Tibial artery (tissue), 4 donors: ENCODE data around the gene SMU1.

Experiments
- DNase-seq, 2 donors: peaks; one replicate each; pipeline ENCODE4 v3.0.0-alpha.2; 2019
- H3K27ac ChIP-seq, 2 donors: fragments of 200-600 bp; sonication (generic) in 1 of 2; 1 replicate in 1 of 2; 2 replicates in 1 of 2; pipeline ENCODE4 v1.5.1; 2018 to 2019; ENCODE audit warnings: mild to moderate bottlenecking in 1 of 2
- H3K27me3 ChIP-seq, 2 donors: fragments of 200-600 bp; sonication (generic) in 1 of 2; one replicate each; pipeline versions ENCODE4 v1.5.1 to v1.6.0; 2016 to 2019
- H3K36me3 ChIP-seq, 3 donors: fragments of 200-600 bp; sonication (generic) in 2 of 3; one replicate each; pipeline ENCODE4 v1.5.1; 2016 to 2019; ENCODE audit warnings: mild to moderate bottlenecking in 2 of 3
- H3K4me1 ChIP-seq, 4 donors: fragments of 200-600 bp; sonication (generic) in 2 of 4; 1 replicate in 3 of 4; 2 replicates in 1 of 4; pipeline ENCODE4 v1.5.1; 2016 to 2019
- H3K4me3 ChIP-seq, 2 donors: fragments of 200-600 bp; sonication (generic) in 1 of 2; 1 replicate in 1 of 2; 2 replicates in 1 of 2; pipeline ENCODE4 v1.5.1; 2018 to 2019; ENCODE audit warnings: mild to moderate bottlenecking in 2 of 2
- H3K9me3 ChIP-seq, 3 donors: fragments of 200-600 bp; sonication (generic) in 1 of 3; one replicate each; pipeline ENCODE4 v1.5.1; 2016 to 2019
- intact Hi-C: fragments of 100-400 bp; cut with DNase I; formaldehyde crosslinking; loops from one replicate; pipeline ENCODE4 v1.15.0; 2023; ENCODE audit warnings: low total_unique reads
- TF ChIP-seq, protein P1 (sequence below), 2 experiments: fragments of 200-600 bp in 1 of 2; fragments of 450-650 bp in 1 of 2; IDR thresholded peaks; one replicate each; pipeline ENCODE4 v1.5.1; 2017 to 2019; ENCODE audit warnings: antibody characterized with exemption in 2 of 2, mild to moderate bottlenecking in 1 of 2, moderate library complexity in 1 of 2

SMU1 gene

GRCh38 chr9:33024966-33025571, 51.4 kb downstream of the SMU1 start, which contains the start of gene DNAJA1:
TSS of gene DNAJA1 (plus strand) at chr9:33025273. CDS start at chr9:33026485, 1,212 bp downstream.
- DNase-seq: peak; percentile 91 to 96
- TF ChIP-seq, protein P1, sequence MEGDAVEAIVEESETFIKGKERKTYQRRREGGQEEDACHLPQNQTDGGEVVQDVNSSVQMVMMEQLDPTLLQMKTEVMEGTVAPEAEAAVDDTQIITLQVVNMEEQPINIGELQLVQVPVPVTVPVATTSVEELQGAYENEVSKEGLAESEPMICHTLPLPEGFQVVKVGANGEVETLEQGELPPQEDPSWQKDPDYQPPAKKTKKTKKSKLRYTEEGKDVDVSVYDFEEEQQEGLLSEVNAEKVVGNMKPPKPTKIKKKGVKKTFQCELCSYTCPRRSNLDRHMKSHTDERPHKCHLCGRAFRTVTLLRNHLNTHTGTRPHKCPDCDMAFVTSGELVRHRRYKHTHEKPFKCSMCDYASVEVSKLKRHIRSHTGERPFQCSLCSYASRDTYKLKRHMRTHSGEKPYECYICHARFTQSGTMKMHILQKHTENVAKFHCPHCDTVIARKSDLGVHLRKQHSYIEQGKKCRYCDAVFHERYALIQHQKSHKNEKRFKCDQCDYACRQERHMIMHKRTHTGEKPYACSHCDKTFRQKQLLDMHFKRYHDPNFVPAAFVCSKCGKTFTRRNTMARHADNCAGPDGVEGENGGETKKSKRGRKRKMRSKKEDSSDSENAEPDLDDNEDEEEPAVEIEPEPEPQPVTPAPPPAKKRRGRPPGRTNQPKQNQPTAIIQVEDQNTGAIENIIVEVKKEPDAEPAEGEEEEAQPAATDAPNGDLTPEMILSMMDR (IDR thresholded peaks at IDR 0.05): peak in 1 of 2 experiments; percentile 20
- Histone ChIP-seq H3K4me3 (peak within 1 kb of the TSS; percentile 67 to 78), H3K27ac (peak within 1 kb of the TSS; percentile 87 to 96), H3K4me1 (peaks cover 0 to 49% (median 23%) of the 10 kb centered on the region in 4 donors), H3K9me3 (no peaks in the 10 kb centered on the region), H3K27me3 (no peaks in the 10 kb centered on the region), H3K36me3 (peaks cover 5 to 23% (median 21%) of the 10 kb centered on the region in 3 donors)
- intact Hi-C loops: no loop called here

- Histone ChIP-seq H3K4me3 (peak overlapping the region; percentile 67 to 78), H3K9me3 (no peaks in the 10 kb centered on the region), H3K27me3 (no peaks in the 10 kb centered on the region), H3K36me3 (peaks cover 0 to 27% (median 18%) of the 10 kb centered on the region in 3 donors), H3K27ac (peak overlapping the region; percentile 87 to 96), H3K4me1 (peaks cover 0 to 43% (median 23%) of the 10 kb centered on the region in 4 donors)
- intact Hi-C loops: no loop called here
- TF ChIP-seq, protein P1 (IDR thresholded peaks at IDR 0.05): no peak
- no peak for DNase-seq
These were observed 52.1 kb downstream of the SMU1 start for GRCh38 chr9:33024126-33024965.

DNA sequence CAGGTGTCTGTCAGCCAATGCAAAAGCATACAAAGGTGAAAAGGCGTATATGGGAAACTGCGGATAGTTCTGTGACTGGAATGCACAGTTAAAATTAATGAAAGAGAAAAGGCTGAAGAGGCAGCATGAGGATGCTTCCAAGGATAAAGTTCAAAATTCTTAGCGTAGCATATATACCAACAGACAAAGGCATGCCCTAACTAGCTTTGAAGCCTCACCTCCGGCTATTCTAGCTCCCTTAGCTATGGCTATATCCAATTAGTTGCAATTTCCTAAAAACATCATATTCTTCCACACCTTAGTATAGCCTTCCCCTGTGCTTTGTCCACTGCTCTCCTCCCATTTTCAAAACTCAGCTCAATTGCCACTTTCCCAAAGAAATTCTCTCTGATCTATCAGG, 52.8 kb downstream of the SMU1 start:
- TF ChIP-seq, protein P1 (IDR thresholded peaks at IDR 0.05): no peak
- intact Hi-C loops: no loop called here
- H3K36me3 ChIP-seq: peaks cover 0 to 27% (median 15%) of the 10 kb centered on the region in 3 donors

DNA sequence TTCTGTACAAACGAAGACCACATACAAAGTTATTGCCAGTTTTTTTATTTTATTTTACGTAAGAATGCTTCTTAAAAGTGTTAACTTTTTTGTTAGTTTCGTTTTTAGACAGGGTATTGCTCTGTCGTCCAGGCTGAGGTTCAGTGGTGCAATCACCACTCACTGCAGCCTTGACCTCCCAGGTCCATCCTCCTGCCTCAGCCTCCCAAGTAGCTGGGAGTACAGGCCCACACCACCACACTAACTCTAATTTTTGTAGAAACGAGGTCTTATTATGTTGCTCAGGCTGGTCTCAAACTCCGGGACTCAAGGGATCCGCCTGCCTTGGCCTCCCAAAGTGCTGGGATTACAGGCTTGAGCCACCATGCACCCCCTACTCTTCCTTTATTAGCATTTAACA, 53.7 kb downstream of the SMU1 start:
- Histone ChIP-seq H3K4me3 (no peak overlapping the region), H3K27ac (peak overlapping the region in 1 of 2 donors; percentile 2), H3K36me3 (peaks cover 0 to 17% (median 12%) of the 10 kb centered on the region in 3 donors), H3K4me1 (peaks cover 0 to 27% (median 16%) of the 10 kb centered on the region in 4 donors), H3K9me3 (no peaks in the 10 kb centered on the region), H3K27me3 (no peaks in the 10 kb centered on the region)
- TF ChIP-seq, protein P1 (IDR thresholded peaks at IDR 0.05): no peak
- intact Hi-C loops: no loop called here
- no peak for DNase-seq

More for the DNA sequence above, 52.8 kb downstream of the SMU1 start:
- Histone ChIP-seq H3K27me3 (no peaks in the 10 kb centered on the region), H3K27ac (peak overlapping the region; percentile 87 to 96), H3K4me1 (peaks cover 0 to 36% (median 20%) of the 10 kb centered on the region in 4 donors), H3K4me3 (no peak overlapping the region), H3K9me3 (no peaks in the 10 kb centered on the region)
- no peak for DNase-seq

- Histone ChIP-seq H3K4me3 (no peak overlapping the region), H3K9me3 (no peaks in the 10 kb centered on the region), H3K36me3 (peaks cover 0 to 13% (median 7%) of the 10 kb centered on the region in 3 donors), H3K27ac (peak overlapping the region in 1 of 2 donors; percentile 2), H3K4me1 (peaks cover 0 to 22% (median 13%) of the 10 kb centered on the region in 4 donors), H3K27me3 (no peaks in the 10 kb centered on the region)
- intact Hi-C loops: no loop called here
- DNase-seq: no peak
- TF ChIP-seq, protein P1 (IDR thresholded peaks at IDR 0.05): no peak
These were observed 54.2 kb downstream of the SMU1 start for GRCh38 chr9:33022303-33022702.
